Body of pancreas (tissue), 4 donors: ENCODE measurements around the gene SSH2. TPM values are rescaled to one million over a fixed set of nuclear protein-coding genes. Genes with fewer than 3 reads are reported as not detected.

ENCODE experiments used
- ATAC-seq: fragments of 150-250 bp; one replicate; pipeline ENCODE4 v1.9.1; 2016
- DNase-seq, 4 donors: peaks; one replicate each; pipeline ENCODE4 v3.0.0-alpha.2; 2019
- H3K27ac ChIP-seq, 4 donors: fragments of 200-600 bp; sonication (generic); 1 replicate in 3 of 4; 2 replicates in 1 of 4; pipeline versions ENCODE4 v1.5.1 to v1.6.1; 2016 to 2019; ENCODE audit warnings: mild to moderate bottlenecking in 1 of 4, mixed read lengths in 1 of 4, moderate library complexity in 1 of 4
- H3K27me3 ChIP-seq, 2 donors: fragments of 200-600 bp; sonication (generic); one replicate each; pipeline ENCODE4 v1.6.0; 2016; ENCODE audit warnings: mild to moderate bottlenecking in 1 of 2
- H3K36me3 ChIP-seq, 2 donors: fragments of 200-600 bp; sonication (generic); replicated peaks in 1 of 2; 2 replicates each; pipeline ENCODE4 v1.5.1; 2016; ENCODE audit warnings: low read depth in 2 of 2; ENCODE audit not compliant: insufficient read depth in 1 of 2
- H3K4me1 ChIP-seq: fragments of 200-600 bp; sonication (generic); one replicate; pipeline ENCODE4 v1.6.0; 2016
- H3K4me3 ChIP-seq, 2 donors: fragments of 200-600 bp; sonication (generic); 1 replicate in 1 of 2; 2 replicates in 1 of 2; pipeline ENCODE4 v1.5.1; 2016 to 2019
- H3K9me3 ChIP-seq, 3 donors: fragments of 200-600 bp; sonication (generic); 1 replicate in 2 of 3; 2 replicates in 1 of 3; pipeline ENCODE4 v1.5.1; 2016
- POLR2A ChIP-seq, 3 donors: fragments of 450-650 bp; IDR thresholded peaks; one replicate each; pipeline ENCODE4 v1.6.1; 2016; ENCODE audit warnings: antibody characterized with exemption in 3 of 3, mild to moderate bottlenecking in 2 of 3
- WGBS, 2 donors: methylation state at CpG; one replicate each; pipeline ENCODE4 v1.1.5; 2017; 5-methylcytosine and 5-hydroxymethylcytosine counted together
- intact Hi-C: fragments of 100-400 bp; cut with DNase I; formaldehyde crosslinking; loops from one replicate; pipeline ENCODE4 v1.15.1; 2023
- total RNA-seq, 2 donors: library from RNA; depleted of rRNA; stranded (reverse); fragments of >200 nt; gene quantifications; one replicate each; pipeline ENCODE4 v1.1.0, GENCODE V29; 2016
- TF ChIP-seq, protein P1 (sequence below), 7 experiments: fragments of 450-650 bp in 4 of 7; fragments of 200-600 bp in 3 of 7; sonication (generic) in 3 of 7; IDR thresholded peaks; one replicate each; pipeline ENCODE4 v1.5.1; 2016 to 2019; ENCODE audit warnings: antibody characterized with exemption in 7 of 7

The SSH2 gene
- total RNA-seq, 2 donors from 2014 or later: 8.2 to 8.6 TPM

DNA sequence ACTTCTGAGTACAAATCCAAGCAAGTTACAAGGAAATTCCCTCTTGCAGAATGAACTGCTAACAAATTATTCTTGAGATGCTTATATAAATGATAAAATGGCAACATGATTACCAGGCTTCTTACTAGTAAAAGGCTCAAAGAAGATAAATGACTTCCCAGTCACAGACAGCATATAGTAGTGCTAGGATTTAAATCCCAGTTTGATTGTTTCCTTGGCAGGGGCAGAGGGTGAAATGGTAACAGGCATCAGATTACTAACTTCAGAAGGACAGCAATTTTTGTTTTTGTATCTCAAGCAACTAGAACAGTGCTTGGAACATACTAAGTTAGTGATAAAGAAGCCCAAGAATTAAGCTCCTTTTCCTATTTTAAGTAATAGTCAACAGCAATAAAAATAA lies 102.8 kb downstream of the SSH2 start:
- Histone ChIP-seq H3K27ac (no peak overlapping the region), H3K27me3 (no peaks in the 10 kb centered on the region), H3K4me1 (peaks cover 18% of the 10 kb centered on the region), H3K9me3 (no peaks in the 10 kb centered on the region), H3K4me3 (no peak overlapping the region), H3K36me3 (no peaks in the 10 kb centered on the region)
- intact Hi-C loops: no loop called here
- TF ChIP-seq, protein P1, sequence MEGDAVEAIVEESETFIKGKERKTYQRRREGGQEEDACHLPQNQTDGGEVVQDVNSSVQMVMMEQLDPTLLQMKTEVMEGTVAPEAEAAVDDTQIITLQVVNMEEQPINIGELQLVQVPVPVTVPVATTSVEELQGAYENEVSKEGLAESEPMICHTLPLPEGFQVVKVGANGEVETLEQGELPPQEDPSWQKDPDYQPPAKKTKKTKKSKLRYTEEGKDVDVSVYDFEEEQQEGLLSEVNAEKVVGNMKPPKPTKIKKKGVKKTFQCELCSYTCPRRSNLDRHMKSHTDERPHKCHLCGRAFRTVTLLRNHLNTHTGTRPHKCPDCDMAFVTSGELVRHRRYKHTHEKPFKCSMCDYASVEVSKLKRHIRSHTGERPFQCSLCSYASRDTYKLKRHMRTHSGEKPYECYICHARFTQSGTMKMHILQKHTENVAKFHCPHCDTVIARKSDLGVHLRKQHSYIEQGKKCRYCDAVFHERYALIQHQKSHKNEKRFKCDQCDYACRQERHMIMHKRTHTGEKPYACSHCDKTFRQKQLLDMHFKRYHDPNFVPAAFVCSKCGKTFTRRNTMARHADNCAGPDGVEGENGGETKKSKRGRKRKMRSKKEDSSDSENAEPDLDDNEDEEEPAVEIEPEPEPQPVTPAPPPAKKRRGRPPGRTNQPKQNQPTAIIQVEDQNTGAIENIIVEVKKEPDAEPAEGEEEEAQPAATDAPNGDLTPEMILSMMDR (IDR thresholded peaks at IDR 0.05): no peak
- no peak for TF ChIP-seq POLR2A (IDR thresholded peaks at IDR 0.05)
- no peak for DNase-seq
- no peak for ATAC-seq

DNA sequence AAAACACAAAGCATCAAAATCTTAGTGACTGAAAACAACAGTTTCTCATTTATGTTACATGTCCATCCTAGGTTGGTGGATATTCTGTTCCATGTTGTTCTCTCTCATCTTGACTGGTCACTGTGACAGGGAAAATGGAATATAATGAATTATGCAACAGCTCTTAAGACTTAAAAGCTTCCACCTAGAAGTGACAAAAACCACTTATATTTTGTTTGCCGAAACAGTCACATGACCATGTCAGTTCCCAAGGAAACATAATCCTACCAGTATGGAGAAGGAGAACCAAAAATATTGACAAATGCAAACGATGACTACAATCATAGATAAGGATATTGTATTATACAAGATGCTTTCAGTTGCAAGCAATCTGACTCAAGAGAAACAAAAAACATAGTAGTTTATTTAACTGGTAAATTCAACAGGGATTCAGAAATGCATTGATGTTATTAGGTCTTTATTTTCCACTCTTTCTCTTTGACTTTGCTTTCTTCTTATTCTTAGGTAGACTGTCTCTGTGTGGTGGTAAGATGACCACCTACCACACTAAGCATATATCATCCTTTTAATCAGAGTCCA lies 103.8 kb downstream of the SSH2 start:
- ATAC-seq (peak; percentile 52), DNase-seq (no peak)
- Histone ChIP-seq H3K36me3 (no peaks in the 10 kb centered on the region), H3K27me3 (no peaks in the 10 kb centered on the region), H3K4me3 (no peak overlapping the region), H3K9me3 (no peaks in the 10 kb centered on the region), H3K4me1 (peaks cover 18% of the 10 kb centered on the region), H3K27ac (peak overlapping the region in 1 of 4 donors; percentile 59)
- intact Hi-C loops: no loop called here
- WGBS, 2 donors: 25 to 57% methylated on average over 2 of the region's 2 CpGs
- TF ChIP-seq POLR2A (IDR thresholded peaks at IDR 0.05): no peak
- TF ChIP-seq, protein P1 (IDR thresholded peaks at IDR 0.05): no peak

DNA sequence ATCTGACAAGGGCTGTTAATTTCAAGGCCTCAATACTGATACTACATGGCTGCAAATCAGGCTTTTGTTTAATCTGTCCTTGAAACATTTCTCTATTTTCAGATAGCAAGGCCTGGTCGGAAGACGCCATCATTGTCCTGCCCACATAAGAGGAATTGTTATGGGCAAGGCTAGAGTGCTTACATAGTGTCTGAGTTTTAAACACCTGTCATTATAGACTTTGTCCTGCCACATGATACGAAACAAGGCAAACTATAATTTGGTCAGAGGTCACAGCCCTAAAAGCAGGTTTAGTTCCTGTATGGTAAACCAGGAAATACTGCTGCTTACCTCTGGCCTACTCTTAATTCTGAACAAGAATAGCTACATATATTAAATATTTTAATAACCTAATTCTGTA lies 104.4 kb downstream of the SSH2 start:
- intact Hi-C loops: no loop called here
- Histone ChIP-seq H3K4me1 (peaks cover 18% of the 10 kb centered on the region), H3K4me3 (no peak overlapping the region), H3K9me3 (no peaks in the 10 kb centered on the region), H3K36me3 (no peaks in the 10 kb centered on the region), H3K27ac (peak overlapping the region in 1 of 4 donors; percentile 59), H3K27me3 (no peaks in the 10 kb centered on the region)
- ATAC-seq: peak; percentile 82
- WGBS, 2 donors: 32 to 34% methylated on average over 3 of the region's 3 CpGs
- peak in 1 of 4 donors; percentile 30 for DNase-seq
- no peak for TF ChIP-seq POLR2A (IDR thresholded peaks at IDR 0.05)
- TF ChIP-seq, protein P1 (IDR thresholded peaks at IDR 0.05): no peak

DNA sequence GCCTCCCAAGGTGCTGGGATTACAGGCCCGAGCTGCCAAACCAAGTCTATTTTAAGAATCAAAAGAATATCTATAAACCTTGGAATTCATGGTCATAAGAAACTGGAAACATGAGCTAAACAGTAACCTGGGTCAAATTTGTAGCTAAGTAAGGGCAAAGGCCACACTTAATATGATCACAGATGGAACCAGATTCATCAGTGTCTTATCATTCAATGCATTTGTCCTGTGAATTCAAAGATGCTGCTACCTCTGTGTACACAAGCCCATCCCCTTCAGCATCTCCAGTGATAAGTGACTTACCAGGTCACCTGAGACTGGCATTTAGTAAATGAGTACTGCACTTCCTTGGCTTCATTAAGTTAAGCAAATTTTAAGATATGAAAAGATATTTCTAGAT lies 108.1 kb downstream of the SSH2 start:
- DNase-seq (no peak), ATAC-seq (no peak)
- TF ChIP-seq, protein P1 (IDR thresholded peaks at IDR 0.05): no peak
- TF ChIP-seq POLR2A (IDR thresholded peaks at IDR 0.05): no peak
- Histone ChIP-seq H3K9me3 (no peaks in the 10 kb centered on the region), H3K4me3 (no peak overlapping the region), H3K36me3 (no peaks in the 10 kb centered on the region), H3K27me3 (no peaks in the 10 kb centered on the region), H3K27ac (no peak overlapping the region), H3K4me1 (peaks cover 14% of the 10 kb centered on the region)
- intact Hi-C loops: no loop called here
- WGBS, 2 donors: 27 to 70% methylated on average over 1 of the region's 1 CpG

DNA sequence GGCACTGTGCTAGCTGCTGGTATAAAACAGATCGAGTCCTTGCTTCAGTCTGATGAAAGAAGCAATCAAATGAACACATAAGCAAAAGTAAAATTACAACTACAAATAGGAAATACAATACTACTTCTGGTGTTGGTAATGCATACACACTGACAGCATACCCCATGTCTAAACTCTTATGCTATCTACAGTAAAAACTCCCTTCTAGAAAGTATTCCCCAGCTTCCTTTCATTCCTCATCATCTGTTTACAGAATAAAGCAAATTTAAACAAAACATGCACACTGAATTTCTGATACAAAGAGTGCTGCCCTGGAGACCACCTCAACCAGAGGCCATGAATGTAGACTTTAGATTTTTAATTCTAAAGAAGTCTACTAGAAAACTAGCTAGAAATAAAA lies 109.6 kb downstream of the SSH2 start:
- ATAC-seq (no peak), DNase-seq (no peak)
- Histone ChIP-seq H3K9me3 (no peaks in the 10 kb centered on the region), H3K4me1 (peaks cover 2% of the 10 kb centered on the region), H3K4me3 (no peak overlapping the region), H3K36me3 (no peaks in the 10 kb centered on the region), H3K27ac (no peak overlapping the region), H3K27me3 (no peaks in the 10 kb centered on the region)
- intact Hi-C loops: no loop called here
- TF ChIP-seq, protein P1 (IDR thresholded peaks at IDR 0.05): no peak
- TF ChIP-seq POLR2A (IDR thresholded peaks at IDR 0.05): no peak
- 78 to 93% methylated on average over 1 of the region's 1 CpG for WGBS, 2 donors
